Uterus (tissue), 4 donors: ENCODE results near the gene TAF5L. TPM values are rescaled to one million over a fixed set of nuclear protein-coding genes. Genes with fewer than 3 reads are reported as not detected.
A peak's percentile ranks its signal among the peaks of the same experiment; 100 is the strongest.

Experiments
- DNase-seq, 2 donors: peaks; one replicate each; pipeline ENCODE4 v3.0.0-alpha.2; 2019 to 2020
- H3K27ac ChIP-seq, 2 donors: fragments of 200-600 bp; sonication (generic); 1 replicate in 1 of 2; 2 replicates in 1 of 2; pipeline ENCODE4 v1.5.1; 2016 to 2018
- H3K27me3 ChIP-seq, 2 donors: fragments of 200-600 bp; sonication (generic); one replicate each; pipeline ENCODE4 v1.5.1; 2018 to 2019; ENCODE audit warnings: control low read depth in 1 of 2
- H3K36me3 ChIP-seq, 2 donors: fragments of 200-600 bp; sonication (generic); one replicate each; pipeline ENCODE4 v1.5.1; 2019; ENCODE audit warnings: control low read depth in 1 of 2
- H3K4me1 ChIP-seq, 2 donors: fragments of 200-600 bp; sonication (generic); one replicate each; pipeline ENCODE4 v1.5.1; 2018 to 2019; ENCODE audit warnings: control low read depth in 1 of 2
- H3K4me3 ChIP-seq, 2 donors: fragments of 200-600 bp; sonication (generic); 1 replicate in 1 of 2; 2 replicates in 1 of 2; pipeline ENCODE4 v1.5.1; 2018 to 2019; ENCODE audit warnings: mild to moderate bottlenecking in 1 of 2
- H3K9me3 ChIP-seq, 2 donors: fragments of 200-600 bp; sonication (generic); one replicate each; pipeline ENCODE4 v1.5.1; 2019; ENCODE audit warnings: control low read depth in 1 of 2
- POLR2A ChIP-seq, 2 donors: fragments of 450-650 bp; IDR thresholded peaks; one replicate each; pipeline ENCODE4 v1.6.1; 2016; ENCODE audit warnings: antibody characterized with exemption in 2 of 2, mild to moderate bottlenecking in 1 of 2, moderate library complexity in 1 of 2
- intact Hi-C: fragments of 100-400 bp; cut with DNase I; formaldehyde crosslinking; loops from one replicate; pipeline ENCODE4 v1.15.1; 2023; ENCODE audit warnings: low total_unique reads
- total RNA-seq, 4 donors: library from RNA; depleted of rRNA in 3 of 4; stranded (reverse); fragments of >200 nt in 3 of 4; gene quantifications; one replicate each; pipeline versions ENCODE4 v1.1.0 to v1.2.4, GENCODE V29; 2014 to 2023
- TF ChIP-seq, protein P1 (sequence below), 4 experiments: fragments of 200-600 bp in 2 of 4; fragments of 450-650 bp in 2 of 4; sonication (generic) in 2 of 4; IDR thresholded peaks; one replicate each; pipeline ENCODE4 v1.5.1; 2016 to 2019; ENCODE audit warnings: antibody characterized with exemption in 4 of 4, mild to moderate bottlenecking in 2 of 4, moderate library complexity in 1 of 4
- donor health status: DM: yes; HTN: yes; CAD: no.

Gene TAF5L
- total RNA-seq, 4 donors from 2014 or later = 0.88 to 22.2 (median 9.2) TPM

- Histone ChIP-seq H3K9me3 (no peaks in the 10 kb centered on the region), H3K27me3 (no peaks in the 10 kb centered on the region), H3K4me3 (no peak overlapping the region), H3K4me1 (no peaks in the 10 kb centered on the region), H3K36me3 (no peaks in the 10 kb centered on the region), H3K27ac (no peak overlapping the region)
- intact Hi-C loops = no loop called here
- DNase-seq = no peak
- no peak for TF ChIP-seq POLR2A (IDR thresholded peaks at IDR 0.05)
- TF ChIP-seq, protein P1, sequence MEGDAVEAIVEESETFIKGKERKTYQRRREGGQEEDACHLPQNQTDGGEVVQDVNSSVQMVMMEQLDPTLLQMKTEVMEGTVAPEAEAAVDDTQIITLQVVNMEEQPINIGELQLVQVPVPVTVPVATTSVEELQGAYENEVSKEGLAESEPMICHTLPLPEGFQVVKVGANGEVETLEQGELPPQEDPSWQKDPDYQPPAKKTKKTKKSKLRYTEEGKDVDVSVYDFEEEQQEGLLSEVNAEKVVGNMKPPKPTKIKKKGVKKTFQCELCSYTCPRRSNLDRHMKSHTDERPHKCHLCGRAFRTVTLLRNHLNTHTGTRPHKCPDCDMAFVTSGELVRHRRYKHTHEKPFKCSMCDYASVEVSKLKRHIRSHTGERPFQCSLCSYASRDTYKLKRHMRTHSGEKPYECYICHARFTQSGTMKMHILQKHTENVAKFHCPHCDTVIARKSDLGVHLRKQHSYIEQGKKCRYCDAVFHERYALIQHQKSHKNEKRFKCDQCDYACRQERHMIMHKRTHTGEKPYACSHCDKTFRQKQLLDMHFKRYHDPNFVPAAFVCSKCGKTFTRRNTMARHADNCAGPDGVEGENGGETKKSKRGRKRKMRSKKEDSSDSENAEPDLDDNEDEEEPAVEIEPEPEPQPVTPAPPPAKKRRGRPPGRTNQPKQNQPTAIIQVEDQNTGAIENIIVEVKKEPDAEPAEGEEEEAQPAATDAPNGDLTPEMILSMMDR (IDR thresholded peaks at IDR 0.05) = no peak
These were observed 44.4 kb downstream of the TAF5L start for GRCh38 chr1:229581485-229581884.

DNA sequence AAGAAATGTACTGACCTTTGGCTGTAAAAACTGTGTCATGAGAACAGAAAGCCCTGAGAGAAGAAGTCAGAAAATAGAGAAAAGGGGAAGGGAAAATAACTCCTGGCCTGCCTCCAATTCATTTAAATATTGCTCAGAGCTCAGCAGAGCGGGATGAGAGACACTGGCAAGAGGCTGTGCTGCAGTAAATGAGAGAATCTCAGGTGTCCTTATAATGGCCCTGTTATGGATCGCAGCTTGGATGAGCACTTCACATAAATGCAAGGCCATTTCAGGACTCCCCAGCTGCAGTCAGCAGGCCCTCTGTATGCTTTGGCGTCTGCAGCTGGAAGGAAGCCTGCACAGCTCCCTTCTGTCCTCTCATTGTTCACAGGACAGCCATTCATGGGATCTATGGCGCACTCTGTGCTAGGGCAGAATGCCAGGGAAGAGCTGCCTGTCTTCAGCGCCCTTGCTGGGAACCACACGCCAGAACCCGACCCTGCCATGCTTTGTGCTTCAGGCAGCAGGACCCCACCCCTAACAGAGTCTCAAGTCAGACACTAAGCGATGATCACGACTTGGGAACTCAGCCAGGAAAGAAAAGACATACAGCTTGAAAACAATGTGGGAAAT lies 46.8 kb downstream of the TAF5L start:
- Histone ChIP-seq H3K27ac (peak overlapping the region in 1 of 2 donors; percentile 21), H3K36me3 (no peaks in the 10 kb centered on the region), H3K27me3 (no peaks in the 10 kb centered on the region), H3K4me3 (no peak overlapping the region), H3K4me1 (no peaks in the 10 kb centered on the region), H3K9me3 (no peaks in the 10 kb centered on the region)
- TF ChIP-seq, protein P1 (IDR thresholded peaks at IDR 0.05) = no peak
- TF ChIP-seq POLR2A (IDR thresholded peaks at IDR 0.05) = no peak
- peak in 1 of 2 donors; percentile 24 for DNase-seq
- intact Hi-C loops = no loop called here

- Histone ChIP-seq H3K36me3 (no peaks in the 10 kb centered on the region), H3K4me3 (no peak overlapping the region), H3K27me3 (no peaks in the 10 kb centered on the region), H3K9me3 (no peaks in the 10 kb centered on the region), H3K4me1 (no peaks in the 10 kb centered on the region), H3K27ac (peak overlapping the region in 1 of 2 donors; percentile 21)
- TF ChIP-seq, protein P1 (IDR thresholded peaks at IDR 0.05) = no peak
- no peak for TF ChIP-seq POLR2A (IDR thresholded peaks at IDR 0.05)
- intact Hi-C loops = no loop called here
- no peak for DNase-seq
These were observed 47.5 kb downstream of the TAF5L start for GRCh38 chr1:229578168-229579058.

GRCh38 chr1:229574679-229575442 lies 51.1 kb downstream of the TAF5L start:
- no peaks in the 10 kb centered on the region for H3K4me1 ChIP-seq
- intact Hi-C loops = no loop called here
- no peaks in the 10 kb centered on the region for H3K36me3 ChIP-seq
- H3K27ac ChIP-seq = no peak overlapping the region
- no peak for DNase-seq
- H3K9me3 ChIP-seq = no peaks in the 10 kb centered on the region
- H3K27me3 ChIP-seq = no peaks in the 10 kb centered on the region
- no peak overlapping the region for H3K4me3 ChIP-seq
- no peak for TF ChIP-seq POLR2A (IDR thresholded peaks at IDR 0.05)
- TF ChIP-seq, protein P1 (IDR thresholded peaks at IDR 0.05) = no peak
